ENCODE measurements around the gene IFT88.

Gene IFT88

DNA sequence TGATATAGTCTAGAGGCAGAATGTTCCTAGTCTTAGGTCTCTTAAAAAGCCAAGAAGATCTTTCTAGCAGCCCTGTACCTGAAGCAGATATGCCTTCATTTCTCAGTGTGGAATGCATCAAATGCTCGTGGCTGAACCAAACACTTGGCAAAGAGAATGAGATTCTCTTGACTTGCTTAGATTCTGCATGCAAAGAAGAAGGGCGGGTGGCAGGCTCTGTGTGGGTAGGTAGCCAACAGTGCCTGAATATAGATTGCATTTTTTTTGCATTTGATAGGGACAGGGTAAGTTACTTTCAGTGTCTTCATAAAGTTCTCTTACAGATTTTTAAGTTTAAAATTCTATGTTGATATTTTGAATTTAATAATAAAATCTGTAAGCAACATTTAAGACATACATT is 27.3 kb downstream of the IFT88 start:
- Histone ChIP-seq H2BK120ac (ENCODE audit: low read depth, low read length) (no peak overlapping the region), H3K4me3 (ENCODE audit: low read length) (no peak overlapping the region), H3K9ac (ENCODE audit: low read length) (no peak overlapping the region), H3K18ac (ENCODE audit: low read length) (no peak overlapping the region), H2BK15ac (replicated peaks; ENCODE audit: low read depth) (no peak overlapping the region), H3K27me3 (ENCODE audit: insufficient read depth, low read length, poor library complexity) (no peaks in the 10 kb centered on the region), H3K4ac (ENCODE audit: low read depth, low read length) (no peak overlapping the region), H2BK5ac (ENCODE audit: low read length) (no peak overlapping the region), H4K5ac (ENCODE audit: low read length) (no peak overlapping the region), H2AK5ac (ENCODE audit: low read length) (no peak overlapping the region), H3K27ac (ENCODE audit: low read depth, low read length) (no peak overlapping the region), H3K4me2 (ENCODE audit: low read length) (no peak overlapping the region), H3K36me3 (ENCODE audit: control insufficient read depth, insufficient read depth, low read length) (no peaks in the 10 kb centered on the region), H3K4me1 (ENCODE audit: control insufficient read depth, low read depth, low read length) (no peaks in the 10 kb centered on the region), H3K56ac (ENCODE audit: low read length) (no peak overlapping the region), H3K79me2 (ENCODE audit: control insufficient read depth, insufficient read depth, low read length) (no peaks in the 10 kb centered on the region), H4K8ac (ENCODE audit: low read depth, low read length) (no peak overlapping the region), H3K23ac (ENCODE audit: low read length) (no peak overlapping the region), H3K79me1 (ENCODE audit: low read length) (no peaks in the 10 kb centered on the region)
- no peak for DNase-seq
- no CpG with 5 or more reads among the region's 2 CpGs for WGBS (ENCODE audit: extremely low coverage, insufficient coverage, low lambda C conversion rate)

- Histone ChIP-seq H3K79me2 (ENCODE audit: control insufficient read depth, insufficient read depth, low read length) (no peaks in the 10 kb centered on the region), H3K79me1 (ENCODE audit: low read length) (no peaks in the 10 kb centered on the region), H3K4me2 (ENCODE audit: low read length) (no peak overlapping the region), H4K8ac (ENCODE audit: low read depth, low read length) (no peak overlapping the region), H3K27ac (ENCODE audit: low read depth, low read length) (no peak overlapping the region), H3K9ac (ENCODE audit: low read length) (no peak overlapping the region), H3K56ac (ENCODE audit: low read length) (no peak overlapping the region), H2BK5ac (ENCODE audit: low read length) (no peak overlapping the region), H2BK120ac (ENCODE audit: low read depth, low read length) (no peak overlapping the region), H3K4me1 (ENCODE audit: control insufficient read depth, low read depth, low read length) (no peaks in the 10 kb centered on the region), H3K36me3 (ENCODE audit: control insufficient read depth, insufficient read depth, low read length) (no peaks in the 10 kb centered on the region), H3K27me3 (ENCODE audit: insufficient read depth, low read length, poor library complexity) (no peaks in the 10 kb centered on the region), H3K18ac (ENCODE audit: low read length) (no peak overlapping the region), H2AK5ac (ENCODE audit: low read length) (no peak overlapping the region), H3K4ac (ENCODE audit: low read depth, low read length) (no peak overlapping the region), H3K4me3 (ENCODE audit: low read length) (no peak overlapping the region), H2BK15ac (replicated peaks; ENCODE audit: low read depth) (no peak overlapping the region), H4K5ac (ENCODE audit: low read length) (no peak overlapping the region), H3K23ac (ENCODE audit: low read length) (no peak overlapping the region)
- no CpG with 5 or more reads among the region's 15 CpGs for WGBS (ENCODE audit: extremely low coverage, insufficient coverage, low lambda C conversion rate)
- no peak for DNase-seq
Observed at GRCh38 chr13:20607015-20607414, 40.1 kb downstream of the IFT88 start.

DNA sequence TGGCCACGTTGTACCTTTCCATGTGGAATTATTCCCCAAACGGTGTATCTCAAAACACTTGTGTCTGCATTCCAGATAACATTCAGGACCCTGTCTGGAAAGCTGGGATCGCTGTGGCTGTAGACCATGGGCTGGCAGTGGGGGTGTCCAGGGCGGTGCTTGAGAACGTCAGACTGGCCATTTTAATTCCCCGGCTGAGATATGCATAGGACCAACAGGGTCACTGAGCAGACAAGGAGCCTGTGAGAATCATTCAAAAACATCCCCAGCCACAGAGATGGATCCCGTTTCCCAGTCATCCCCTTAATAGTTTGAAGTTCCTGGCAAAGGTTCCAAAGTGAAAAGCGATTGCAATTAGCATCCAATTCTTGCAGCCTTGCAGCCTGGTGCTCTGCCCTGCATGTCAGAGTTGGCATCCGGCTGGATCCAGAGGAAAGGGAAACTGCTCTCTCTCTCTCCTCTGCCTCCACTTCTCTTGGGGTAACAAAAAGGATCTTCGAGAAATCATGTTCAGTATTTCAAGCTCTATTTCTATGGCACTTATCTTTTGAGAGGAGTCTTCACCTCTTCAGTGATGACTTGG is 41.6 kb downstream of the IFT88 start:
- H3K9ac ChIP-seq (ENCODE audit: low read length): no peak overlapping the region
- H3K4me1 ChIP-seq (ENCODE audit: control insufficient read depth, low read depth, low read length): no peaks in the 10 kb centered on the region
- WGBS (ENCODE audit: extremely low coverage, insufficient coverage, low lambda C conversion rate): no CpG with 5 or more reads among the region's 10 CpGs
- no peak overlapping the region for H2AK5ac ChIP-seq (ENCODE audit: low read length)
- H3K36me3 ChIP-seq (ENCODE audit: control insufficient read depth, insufficient read depth, low read length): no peaks in the 10 kb centered on the region
- H2BK15ac ChIP-seq (replicated peaks; ENCODE audit: low read depth): no peak overlapping the region
- no peak overlapping the region for H3K4ac ChIP-seq (ENCODE audit: low read depth, low read length)
- no peak overlapping the region for H2BK5ac ChIP-seq (ENCODE audit: low read length)
- no peak overlapping the region for H3K18ac ChIP-seq (ENCODE audit: low read length)
- H3K79me2 ChIP-seq (ENCODE audit: control insufficient read depth, insufficient read depth, low read length): no peaks in the 10 kb centered on the region
- no peak overlapping the region for H3K4me3 ChIP-seq (ENCODE audit: low read length)
- no peak overlapping the region for H2BK120ac ChIP-seq (ENCODE audit: low read depth, low read length)
- H3K27ac ChIP-seq (ENCODE audit: low read depth, low read length): no peak overlapping the region
- no peak overlapping the region for H3K56ac ChIP-seq (ENCODE audit: low read length)
- H3K23ac ChIP-seq (ENCODE audit: low read length): no peak overlapping the region
- H4K8ac ChIP-seq (ENCODE audit: low read depth, low read length): no peak overlapping the region
- no peaks in the 10 kb centered on the region for H3K27me3 ChIP-seq (ENCODE audit: insufficient read depth, low read length, poor library complexity)
- no peaks in the 10 kb centered on the region for H3K79me1 ChIP-seq (ENCODE audit: low read length)
- no peak for DNase-seq
- H3K4me2 ChIP-seq (ENCODE audit: low read length): no peak overlapping the region
- H4K5ac ChIP-seq (ENCODE audit: low read length): no peak overlapping the region

DNA sequence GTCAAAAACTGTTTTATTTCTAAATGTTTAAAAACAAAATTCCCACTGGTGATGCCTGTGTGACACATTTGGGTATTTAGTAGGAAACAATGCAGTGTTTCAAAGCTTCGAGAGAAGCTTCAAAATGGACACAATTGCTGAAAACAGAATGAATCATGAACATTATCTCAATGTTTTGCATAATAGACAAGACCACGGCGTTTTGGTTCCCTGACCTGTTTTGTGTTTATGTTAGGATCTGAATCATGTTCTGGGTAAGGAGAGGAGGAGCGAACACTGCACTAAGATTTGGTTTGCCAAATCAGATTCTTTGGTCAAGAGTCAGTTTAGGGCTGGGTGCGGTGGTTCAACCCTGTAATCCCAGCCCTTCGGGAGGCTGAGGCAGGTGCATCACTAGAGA is 42.2 kb downstream of the IFT88 start:
- H3K36me3 ChIP-seq (ENCODE audit: control insufficient read depth, insufficient read depth, low read length): no peaks in the 10 kb centered on the region
- no peak overlapping the region for H2AK5ac ChIP-seq (ENCODE audit: low read length)
- no peak overlapping the region for H3K27ac ChIP-seq (ENCODE audit: low read depth, low read length)
- H2BK120ac ChIP-seq (ENCODE audit: low read depth, low read length): no peak overlapping the region
- no peak overlapping the region for H3K4me3 ChIP-seq (ENCODE audit: low read length)
- no peaks in the 10 kb centered on the region for H3K27me3 ChIP-seq (ENCODE audit: insufficient read depth, low read length, poor library complexity)
- no peak overlapping the region for H4K8ac ChIP-seq (ENCODE audit: low read depth, low read length)
- H3K23ac ChIP-seq (ENCODE audit: low read length): no peak overlapping the region
- WGBS (ENCODE audit: extremely low coverage, insufficient coverage, low lambda C conversion rate): no CpG with 5 or more reads among the region's 6 CpGs
- no peak overlapping the region for H3K4ac ChIP-seq (ENCODE audit: low read depth, low read length)
- no peak overlapping the region for H2BK15ac ChIP-seq (replicated peaks; ENCODE audit: low read depth)
- DNase-seq: no peak
- no peak overlapping the region for H3K18ac ChIP-seq (ENCODE audit: low read length)
- no peaks in the 10 kb centered on the region for H3K79me2 ChIP-seq (ENCODE audit: control insufficient read depth, insufficient read depth, low read length)
- no peaks in the 10 kb centered on the region for H3K4me1 ChIP-seq (ENCODE audit: control insufficient read depth, low read depth, low read length)
- H3K79me1 ChIP-seq (ENCODE audit: low read length): no peaks in the 10 kb centered on the region
- H3K56ac ChIP-seq (ENCODE audit: low read length): no peak overlapping the region
- no peak overlapping the region for H4K5ac ChIP-seq (ENCODE audit: low read length)
- H3K4me2 ChIP-seq (ENCODE audit: low read length): no peak overlapping the region
- H2BK5ac ChIP-seq (ENCODE audit: low read length): no peak overlapping the region
- no peak overlapping the region for H3K9ac ChIP-seq (ENCODE audit: low read length)

GRCh38 chr13:20610006-20610405 is 43.0 kb downstream of the IFT88 start:
- DNase-seq: no peak

GRCh38 chr13:20616059-20616797 is 49.3 kb downstream of the IFT88 start:
- Histone ChIP-seq H2BK120ac (ENCODE audit: low read depth, low read length) (no peak overlapping the region), H3K27me3 (ENCODE audit: insufficient read depth, low read length, poor library complexity) (no peaks in the 10 kb centered on the region), H3K56ac (ENCODE audit: low read length) (no peak overlapping the region), H3K18ac (ENCODE audit: low read length) (no peak overlapping the region), H3K79me1 (ENCODE audit: low read length) (no peaks in the 10 kb centered on the region), H3K4me1 (ENCODE audit: control insufficient read depth, low read depth, low read length) (no peaks in the 10 kb centered on the region), H3K27ac (ENCODE audit: low read depth, low read length) (no peak overlapping the region), H3K36me3 (ENCODE audit: control insufficient read depth, insufficient read depth, low read length) (no peaks in the 10 kb centered on the region), H3K4ac (ENCODE audit: low read depth, low read length) (no peak overlapping the region), H3K9ac (ENCODE audit: low read length) (no peak overlapping the region), H3K4me2 (ENCODE audit: low read length) (no peak overlapping the region), H2BK15ac (replicated peaks; ENCODE audit: low read depth) (no peak overlapping the region), H2AK5ac (ENCODE audit: low read length) (no peak overlapping the region), H3K79me2 (ENCODE audit: control insufficient read depth, insufficient read depth, low read length) (no peaks in the 10 kb centered on the region), H4K8ac (ENCODE audit: low read depth, low read length) (no peak overlapping the region), H3K4me3 (ENCODE audit: low read length) (no peak overlapping the region), H4K5ac (ENCODE audit: low read length) (no peak overlapping the region), H3K23ac (ENCODE audit: low read length) (no peak overlapping the region), H2BK5ac (ENCODE audit: low read length) (no peak overlapping the region)
- WGBS (ENCODE audit: extremely low coverage, insufficient coverage, low lambda C conversion rate): no CpG with 5 or more reads among the region's 3 CpGs
- no peak for DNase-seq

More at GRCh38 chr13:20610006-20610405, 43.0 kb downstream of the IFT88 start:
- Histone ChIP-seq H3K27me3 (ENCODE audit: insufficient read depth, low read length, poor library complexity) (no peaks in the 10 kb centered on the region), H3K79me2 (ENCODE audit: control insufficient read depth, insufficient read depth, low read length) (no peaks in the 10 kb centered on the region), H2BK15ac (replicated peaks; ENCODE audit: low read depth) (no peak overlapping the region), H3K18ac (ENCODE audit: low read length) (no peak overlapping the region), H3K27ac (ENCODE audit: low read depth, low read length) (no peak overlapping the region), H2AK5ac (ENCODE audit: low read length) (no peak overlapping the region), H3K4me2 (ENCODE audit: low read length) (no peak overlapping the region), H4K8ac (ENCODE audit: low read depth, low read length) (no peak overlapping the region), H2BK120ac (ENCODE audit: low read depth, low read length) (no peak overlapping the region), H3K79me1 (ENCODE audit: low read length) (no peaks in the 10 kb centered on the region), H3K4me1 (ENCODE audit: control insufficient read depth, low read depth, low read length) (no peaks in the 10 kb centered on the region), H3K56ac (ENCODE audit: low read length) (no peak overlapping the region), H4K5ac (ENCODE audit: low read length) (no peak overlapping the region), H3K23ac (ENCODE audit: low read length) (no peak overlapping the region), H2BK5ac (ENCODE audit: low read length) (no peak overlapping the region), H3K36me3 (ENCODE audit: control insufficient read depth, insufficient read depth, low read length) (no peaks in the 10 kb centered on the region), H3K9ac (ENCODE audit: low read length) (no peak overlapping the region), H3K4ac (ENCODE audit: low read depth, low read length) (no peak overlapping the region), H3K4me3 (ENCODE audit: low read length) (no peak overlapping the region)
- WGBS (ENCODE audit: extremely low coverage, insufficient coverage, low lambda C conversion rate): no CpG with 5 or more reads among the region's 4 CpGs
